ENCODE results near the gene PPP2R2C. TPM values are rescaled to one million over a fixed set of nuclear protein-coding genes. Genes with fewer than 3 reads are reported as not detected.

PPP2R2C gene
- total RNA-seq, 2 donors from 2014 or later, result 0.05 to 0.35 TPM

GRCh38 chr4:6335040-6335590, 137.3 kb downstream of the PPP2R2C start:
- intact Hi-C loops (cut with DNase I), result no loop called here
- H3K27me3 ChIP-seq, result no peaks in the 10 kb centered on the region
- H3K9me3 ChIP-seq, result no peaks in the 10 kb centered on the region
- no peak overlapping the region for H3K9ac ChIP-seq (ENCODE audit: low read depth in 2 of 2, low read length in 2 of 2)
- no peak for TF ChIP-seq CTCF (IDR thresholded peaks at IDR 0.05)
- H3K4me3 ChIP-seq, result no peak overlapping the region
- no peak overlapping the region for H3K27ac ChIP-seq
- no peaks in the 10 kb centered on the region for H3K4me1 ChIP-seq
- no peaks in the 10 kb centered on the region for H3K36me3 ChIP-seq
- no peak for DNase-seq

GRCh38 chr4:6334203-6334887, 138.1 kb downstream of the PPP2R2C start:
- Histone ChIP-seq H3K36me3 (no peaks in the 10 kb centered on the region), H3K9ac (ENCODE audit: low read depth in 2 of 2, low read length in 2 of 2) (no peak overlapping the region), H3K4me1 (no peaks in the 10 kb centered on the region), H3K27me3 (no peaks in the 10 kb centered on the region), H3K4me3 (no peak overlapping the region), H3K27ac (no peak overlapping the region), H3K9me3 (no peaks in the 10 kb centered on the region)
- TF ChIP-seq CTCF (IDR thresholded peaks at IDR 0.05), result no peak
- DNase-seq, result no peak
- intact Hi-C loops (cut with DNase I), result loop anchor here (5.0 kb wide), 1 partner anchor 213 kb away; no protein-coding TSS in a partner anchor

- no peaks in the 10 kb centered on the region for H3K27me3 ChIP-seq
Measured at GRCh38 chr4:6333301-6334202, 138.9 kb downstream of the PPP2R2C start.

GRCh38 chr4:6332669-6333050, 139.8 kb downstream of the PPP2R2C start:
- TF ChIP-seq CTCF (IDR thresholded peaks at IDR 0.05), result no peak
- Histone ChIP-seq H3K36me3 (no peaks in the 10 kb centered on the region), H3K27me3 (no peaks in the 10 kb centered on the region), H3K27ac (no peak overlapping the region), H3K4me3 (no peak overlapping the region), H3K4me1 (no peaks in the 10 kb centered on the region), H3K9me3 (no peaks in the 10 kb centered on the region), H3K9ac (ENCODE audit: low read depth in 2 of 2, low read length in 2 of 2) (no peak overlapping the region)
- intact Hi-C loops (cut with DNase I), result loop anchor here (5.0 kb wide), 1 partner anchor 215 kb away; no protein-coding TSS in a partner anchor
- no peak for DNase-seq

More at GRCh38 chr4:6333301-6334202, 138.9 kb downstream of the PPP2R2C start:
- peak; percentile 34 for DNase-seq
- H3K9me3 ChIP-seq, result no peaks in the 10 kb centered on the region
- no peak overlapping the region for H3K27ac ChIP-seq
- no peak overlapping the region for H3K4me3 ChIP-seq
- peak; percentile 41 for TF ChIP-seq CTCF (IDR thresholded peaks at IDR 0.05)
- no peak overlapping the region for H3K9ac ChIP-seq (ENCODE audit: low read depth in 2 of 2, low read length in 2 of 2)
- intact Hi-C loops (cut with DNase I), result loop anchor here (5.0 kb wide), 1 partner anchor 214 kb away; no protein-coding TSS in a partner anchor
- no peaks in the 10 kb centered on the region for H3K4me1 ChIP-seq
- no peaks in the 10 kb centered on the region for H3K36me3 ChIP-seq

GRCh38 chr4:6332042-6332668, 140.3 kb downstream of the PPP2R2C start:
- intact Hi-C loops (cut with DNase I), result loop anchor here (5.0 kb wide), 1 partner anchor 215 kb away; no protein-coding TSS in a partner anchor
- Histone ChIP-seq H3K27ac (no peak overlapping the region), H3K4me3 (no peak overlapping the region), H3K9ac (ENCODE audit: low read depth in 2 of 2, low read length in 2 of 2) (no peak overlapping the region), H3K27me3 (no peaks in the 10 kb centered on the region), H3K9me3 (no peaks in the 10 kb centered on the region), H3K36me3 (no peaks in the 10 kb centered on the region), H3K4me1 (no peaks in the 10 kb centered on the region)
- peak; percentile 66 for TF ChIP-seq CTCF (IDR thresholded peaks at IDR 0.05)
- DNase-seq, result no peak
